HG03439 (cell line): ENCODE data around the gene CLASRP.

Experiments
- ATAC-seq: cut with Tn5 transposase; IDR thresholded peaks from one replicate; pipeline ENCODE4 v1.9.1; 2021; ENCODE audit warnings: mild to moderate bottlenecking, moderate library complexity; ENCODE audit not compliant: unreplicated experiment

The CLASRP gene

DNA sequence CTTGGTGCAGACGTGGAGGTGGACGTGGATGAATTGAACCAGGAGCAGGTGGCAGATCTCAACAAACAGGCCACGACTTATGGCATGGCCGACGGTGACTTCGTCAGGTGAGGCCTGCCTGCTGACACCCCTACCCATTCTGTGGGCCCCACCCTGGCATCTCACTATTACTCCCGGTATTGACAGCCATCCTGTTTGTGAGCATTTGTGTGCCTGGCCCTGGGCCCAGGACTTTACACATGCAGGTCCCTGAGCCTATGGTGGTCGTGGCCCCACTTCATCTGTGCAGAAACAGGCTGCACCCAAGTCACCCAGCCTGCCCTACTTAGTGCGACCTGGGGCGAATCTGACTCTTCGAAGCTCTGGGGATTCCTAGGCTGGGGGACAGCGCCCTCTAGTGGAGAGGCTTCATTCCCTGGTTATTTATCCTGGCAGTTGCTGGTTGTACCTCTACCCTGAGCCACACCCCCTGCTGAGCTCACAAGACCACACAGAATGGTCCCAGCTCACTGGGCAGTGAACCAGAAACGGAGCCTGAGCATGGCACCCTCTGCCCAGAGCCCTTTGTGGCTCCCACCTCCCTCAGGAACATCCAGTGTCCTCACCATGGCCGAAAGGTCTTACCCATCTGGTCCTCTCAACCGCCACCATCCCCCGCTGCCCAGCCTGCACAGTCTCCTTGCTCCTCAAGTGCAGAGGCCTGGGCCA is 20.6 kb downstream of the CLASRP start:
- no peak for ATAC-seq

DNA sequence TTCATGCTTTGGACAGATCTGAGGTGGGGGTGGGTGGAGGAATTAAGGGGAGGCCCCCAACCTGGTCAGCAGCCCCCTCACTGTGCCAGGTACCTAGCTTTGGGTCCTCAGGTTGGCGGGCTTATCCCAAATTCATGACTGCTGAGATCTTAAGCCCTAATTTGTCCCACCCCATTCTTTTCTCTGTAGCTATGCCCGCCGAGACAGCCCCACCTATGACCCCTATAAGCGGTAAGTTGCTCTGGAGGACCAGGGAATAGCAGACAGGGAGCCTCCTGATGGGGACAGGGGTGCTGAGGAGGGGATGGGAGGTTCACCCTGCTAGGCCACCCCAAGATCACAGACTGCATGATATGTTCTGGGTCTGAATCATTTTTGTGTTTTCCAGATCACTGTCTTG is 23.1 kb downstream of the CLASRP start:
- no peak for ATAC-seq

DNA sequence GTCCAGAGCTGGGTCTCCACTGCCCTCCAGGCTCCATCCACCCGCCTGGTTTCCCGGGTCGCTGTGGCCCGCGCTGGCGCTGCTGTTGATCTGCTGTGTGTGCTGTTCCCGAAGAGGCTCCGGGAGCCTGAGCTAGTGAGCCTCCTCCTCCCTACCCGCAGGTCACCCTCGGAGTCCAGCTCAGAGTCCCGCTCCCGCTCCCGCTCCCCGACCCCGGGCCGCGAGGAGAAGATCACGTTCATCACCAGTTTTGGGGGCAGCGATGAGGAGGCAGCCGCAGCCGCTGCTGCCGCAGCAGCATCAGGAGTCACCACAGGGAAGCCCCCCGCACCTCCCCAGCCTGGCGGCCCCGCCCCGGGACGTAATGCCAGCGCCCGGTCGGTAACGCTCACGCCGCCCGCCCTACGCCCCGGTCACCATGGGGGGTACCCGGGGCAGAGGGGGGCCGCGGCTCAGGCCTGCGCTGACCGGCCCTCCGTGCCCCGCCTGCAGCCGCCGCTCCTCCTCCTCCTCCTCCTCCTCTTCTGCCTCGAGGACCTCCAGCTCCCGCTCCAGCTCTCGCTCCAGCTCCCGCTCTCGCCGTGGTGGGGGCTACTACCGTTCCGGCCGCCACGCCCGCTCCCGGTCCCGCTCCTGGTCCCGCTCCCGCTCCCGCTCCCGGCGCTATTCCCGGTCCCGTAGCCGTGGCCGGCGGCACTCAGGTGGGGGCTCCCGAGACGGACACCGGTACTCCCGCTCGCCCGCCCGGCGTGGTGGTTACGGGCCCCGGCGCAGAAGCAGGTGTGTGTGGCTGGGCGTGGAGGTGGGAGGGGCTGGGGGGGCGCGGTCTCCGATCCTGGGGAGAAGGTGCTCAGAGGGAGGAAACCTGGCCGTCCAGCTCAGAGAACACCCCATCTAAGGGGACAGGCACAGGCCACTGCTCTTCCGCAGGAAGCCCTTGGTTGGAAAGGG is 25.3 kb downstream of the CLASRP start:
- ATAC-seq = no peak

DNA sequence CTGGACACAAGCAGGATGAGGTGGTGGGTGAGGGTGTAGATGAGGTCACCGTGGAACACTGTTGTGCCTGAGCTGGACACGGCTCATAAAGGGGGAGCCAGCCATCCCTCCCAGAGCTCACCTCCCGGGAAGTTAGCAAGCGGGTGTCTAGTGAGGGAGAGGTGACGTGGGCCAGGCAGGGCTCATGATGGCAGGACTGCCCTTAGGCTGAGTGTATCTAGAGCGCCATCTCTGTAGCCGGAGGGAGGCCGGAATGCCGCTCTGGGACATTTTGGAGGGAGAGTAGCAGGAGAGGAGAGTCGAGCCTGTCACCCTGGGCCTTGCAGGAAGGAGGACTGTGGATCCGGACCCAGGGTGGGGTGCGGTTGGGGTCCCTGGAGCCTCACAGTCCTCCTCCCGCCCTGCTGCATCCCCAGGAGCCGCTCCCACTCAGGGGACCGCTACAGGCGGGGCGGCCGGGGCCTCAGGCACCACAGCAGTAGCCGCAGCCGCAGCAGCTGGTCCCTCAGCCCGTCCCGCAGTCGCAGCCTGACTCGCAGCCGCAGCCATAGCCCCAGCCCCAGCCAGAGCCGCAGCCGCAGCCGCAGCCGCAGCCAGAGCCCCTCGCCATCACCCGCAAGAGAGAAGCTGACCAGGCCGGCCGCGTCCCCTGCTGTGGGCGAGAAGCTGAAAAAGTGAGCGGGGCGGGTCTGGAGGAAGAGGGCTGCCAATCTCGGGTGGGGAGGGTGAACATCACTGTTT is 28.2 kb downstream of the CLASRP start:
- ATAC-seq = no peak

DNA sequence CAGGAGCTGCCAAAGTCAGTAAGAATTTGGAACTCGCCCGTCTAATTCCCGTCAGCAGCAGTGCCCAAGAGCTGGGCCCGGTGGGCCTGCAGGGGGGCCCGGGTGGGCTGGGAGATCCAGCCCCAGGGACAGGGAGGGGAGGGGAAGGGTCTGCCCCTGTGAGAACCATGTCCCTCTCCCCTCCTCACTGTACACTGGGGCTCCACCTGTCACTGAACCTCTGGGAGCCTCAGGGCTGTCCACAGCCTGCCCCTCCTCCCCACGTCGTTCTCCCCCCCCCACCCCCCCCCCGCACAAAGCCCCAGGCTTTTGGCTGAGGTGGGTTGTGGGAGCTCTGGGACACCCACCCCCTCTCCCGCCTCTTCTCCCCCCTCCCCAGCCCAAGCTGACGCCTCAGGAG is 29.2 kb downstream of the CLASRP start:
- no peak for ATAC-seq

DNA sequence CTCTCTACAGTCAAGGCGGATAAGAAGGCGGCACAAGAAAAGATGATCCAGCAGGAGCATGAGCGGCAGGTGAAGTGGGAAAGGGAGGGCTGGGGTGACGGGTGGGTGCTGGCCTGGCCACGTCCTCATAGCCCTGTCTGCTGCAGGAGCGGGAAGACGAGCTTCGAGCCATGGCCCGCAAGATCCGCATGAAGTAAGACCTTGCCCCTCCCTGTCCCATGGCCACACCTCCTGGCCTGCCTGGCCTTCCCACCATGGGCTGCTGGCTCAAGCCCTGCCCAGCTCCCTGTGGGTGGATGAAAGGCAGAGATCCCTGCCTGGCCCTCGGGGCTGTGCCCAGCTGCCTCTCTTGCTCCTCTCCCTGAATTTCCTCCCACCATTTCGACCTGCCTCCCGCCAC is 30.2 kb downstream of the CLASRP start:
- ATAC-seq = no peak

DNA sequence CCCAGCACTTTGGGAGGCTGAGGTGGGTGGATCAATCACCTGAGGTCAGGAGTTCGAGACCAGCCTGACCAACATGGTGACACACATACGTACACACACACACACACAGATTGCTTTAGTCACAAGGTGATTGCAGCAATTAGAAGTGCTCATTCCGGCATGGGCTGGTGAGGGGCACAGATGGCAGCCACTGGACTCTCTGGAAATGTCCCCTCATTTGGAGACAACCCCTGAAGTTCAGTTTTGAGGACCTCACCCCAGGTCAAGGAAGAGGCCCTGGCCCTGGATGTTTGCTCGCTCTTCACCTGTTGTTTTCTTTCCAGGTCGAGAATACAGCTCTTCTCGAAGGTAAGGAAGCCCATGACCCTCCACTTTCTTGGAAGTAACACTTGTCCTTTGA is 31.4 kb downstream of the CLASRP start:
- ATAC-seq = no peak

DNA sequence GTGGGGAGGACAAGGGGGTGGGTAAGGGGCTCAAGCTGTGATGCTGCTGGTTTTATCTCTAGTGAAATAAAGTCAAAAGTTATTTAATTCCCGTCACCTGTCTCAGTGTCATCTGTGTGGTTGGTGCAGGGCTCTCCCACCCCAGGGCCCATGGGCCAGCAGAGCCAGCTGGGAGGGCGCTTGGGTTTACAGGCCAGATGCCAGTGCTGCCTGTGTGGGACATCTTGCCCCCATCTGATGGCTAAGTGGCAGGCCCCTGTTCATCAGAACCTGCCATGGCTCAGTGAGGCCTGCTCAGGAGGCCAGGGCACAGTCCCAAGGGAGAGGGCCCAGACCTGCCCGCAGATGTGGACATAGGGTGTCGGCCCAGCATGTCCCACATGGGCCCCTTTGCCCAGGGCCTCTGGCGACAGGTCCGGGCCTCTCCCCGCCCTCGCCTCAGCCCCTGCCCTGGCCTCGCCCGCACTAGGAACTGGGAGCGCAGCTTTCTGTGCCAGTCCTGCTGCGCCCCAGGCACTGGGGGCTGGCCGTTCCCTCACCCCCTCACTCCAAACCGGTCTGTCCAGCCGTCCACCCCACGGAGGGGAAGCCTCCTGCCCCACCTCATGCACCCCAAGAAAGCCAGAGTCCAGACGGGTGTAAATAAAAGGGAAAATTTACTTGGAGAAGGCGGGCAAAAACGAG is 32.2 kb downstream of the CLASRP start:
- ATAC-seq = no peak

DNA sequence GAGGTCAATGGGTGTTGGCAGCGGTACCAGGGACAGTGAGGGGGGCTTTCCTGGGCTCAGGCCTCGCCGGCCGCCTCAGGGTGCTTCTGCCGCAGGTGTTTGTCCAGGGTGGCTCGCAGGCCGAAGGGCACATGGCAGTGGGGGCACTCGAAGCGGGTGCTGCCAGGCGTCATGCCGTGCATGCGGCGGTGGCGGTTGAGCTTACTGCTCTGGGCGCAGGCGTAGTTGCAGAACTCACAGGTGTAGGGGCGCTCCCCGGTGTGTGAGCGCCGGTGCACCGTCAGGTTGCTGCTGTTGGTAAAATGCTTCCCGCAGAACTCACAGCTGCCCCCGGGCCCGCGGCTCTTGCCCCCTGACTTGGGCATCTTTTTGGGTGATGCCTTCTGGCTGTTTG is 32.7 kb downstream of the CLASRP start:
- no peak for ATAC-seq

DNA sequence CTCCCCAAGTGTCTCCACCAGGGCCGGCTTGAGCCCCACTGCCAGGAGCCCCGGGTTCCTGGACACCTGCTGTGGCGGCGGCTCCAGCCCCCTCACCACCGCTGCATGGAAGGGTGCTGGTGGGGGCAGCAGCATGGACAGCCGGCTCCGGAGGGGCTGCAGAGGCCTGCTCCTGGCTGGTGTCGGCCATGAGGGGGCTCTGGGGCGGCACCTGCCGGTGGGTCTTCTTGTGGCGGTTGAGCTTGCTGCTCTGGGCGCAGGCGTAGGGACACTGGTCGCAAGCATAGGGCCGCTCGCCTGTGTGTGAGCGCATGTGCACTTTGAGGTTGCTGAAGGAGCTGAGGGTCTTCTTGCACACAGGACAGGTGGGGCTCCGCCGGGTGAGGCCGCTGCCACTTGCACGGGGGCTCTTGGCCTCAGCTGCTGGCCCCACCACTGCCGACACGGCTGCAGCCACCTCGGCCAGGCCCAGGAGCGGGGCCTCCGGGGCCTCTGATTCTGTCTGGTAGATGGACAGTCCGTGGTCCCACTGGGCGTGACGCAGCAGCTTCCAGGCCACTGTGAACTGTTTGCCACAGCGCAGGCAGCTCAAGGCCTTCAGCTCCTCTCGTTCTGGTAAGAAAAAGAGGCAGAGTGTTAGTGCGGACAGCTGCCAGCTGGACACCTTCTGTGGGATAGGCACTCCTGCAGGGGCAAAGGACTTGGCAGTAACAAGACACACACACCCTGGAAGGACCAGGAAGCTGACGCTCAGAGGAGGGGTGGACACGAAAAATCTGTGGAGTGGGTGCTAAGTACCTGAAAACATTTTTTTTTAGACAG is 33.3 kb downstream of the CLASRP start:
- no peak for ATAC-seq

DNA sequence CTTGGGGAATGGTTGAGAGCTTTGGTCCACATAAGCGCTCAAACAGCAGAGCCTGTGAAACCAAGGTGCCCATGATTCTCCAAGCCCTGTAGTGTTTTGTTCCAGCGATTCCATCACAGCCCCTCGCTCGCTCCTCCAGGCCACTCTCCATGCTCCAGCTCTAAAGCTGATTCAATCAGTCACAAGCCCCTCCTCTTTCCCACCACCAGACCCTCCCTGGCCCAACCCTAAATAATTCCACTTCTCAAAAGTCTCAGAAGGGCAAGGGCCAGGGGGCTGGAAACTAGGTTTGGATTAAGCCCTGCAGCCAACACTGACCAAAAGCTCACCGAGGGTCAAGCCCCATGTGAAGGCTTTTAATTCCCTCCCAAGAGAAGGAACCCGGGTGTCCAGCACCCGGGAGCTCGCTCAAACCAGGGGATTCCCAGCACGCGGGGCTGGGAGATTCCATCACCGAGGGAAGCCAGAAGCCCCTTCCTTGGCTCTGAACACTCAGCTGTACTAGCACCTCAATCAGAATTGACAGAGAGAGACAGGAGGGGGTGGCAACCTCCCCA is 36.0 kb downstream of the CLASRP start:
- no peak for ATAC-seq

DNA sequence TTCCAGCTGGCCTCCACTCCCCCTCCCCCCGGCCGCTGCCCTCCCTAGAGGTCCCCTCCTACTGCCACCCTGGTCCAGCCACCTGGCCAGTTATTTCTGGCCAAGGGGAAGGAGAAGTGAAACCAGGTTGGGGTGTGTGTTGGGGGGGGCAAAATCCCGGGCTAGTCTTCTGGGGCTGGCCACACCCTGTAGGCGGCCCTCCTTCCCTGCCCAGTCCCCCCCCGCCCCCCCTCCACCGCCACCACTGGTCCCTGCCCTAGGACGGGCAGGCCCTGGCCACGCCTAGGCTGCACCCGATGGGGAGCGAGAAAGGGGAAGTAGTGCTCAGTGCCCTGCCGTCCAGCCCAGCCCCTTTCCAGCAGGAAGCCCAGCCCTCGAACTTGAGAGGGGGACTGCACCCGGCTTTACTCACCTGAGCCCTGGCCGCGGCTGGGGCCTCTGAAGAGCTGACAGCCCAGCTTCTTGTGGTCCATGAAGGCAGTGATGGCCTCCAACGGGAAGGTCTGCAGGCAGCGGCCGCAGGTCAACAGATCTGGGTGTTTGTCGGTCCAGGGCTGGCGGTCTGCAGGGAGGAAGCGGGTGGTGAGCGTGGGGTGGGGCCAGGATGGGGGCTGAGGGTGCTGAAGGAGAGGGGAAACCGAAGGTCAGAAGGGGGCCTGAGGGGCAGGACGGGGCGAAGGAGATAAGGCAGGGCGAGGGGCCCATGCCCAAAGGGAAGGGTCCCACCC is 36.6 kb downstream of the CLASRP start:
- ATAC-seq = peak; percentile 45

DNA sequence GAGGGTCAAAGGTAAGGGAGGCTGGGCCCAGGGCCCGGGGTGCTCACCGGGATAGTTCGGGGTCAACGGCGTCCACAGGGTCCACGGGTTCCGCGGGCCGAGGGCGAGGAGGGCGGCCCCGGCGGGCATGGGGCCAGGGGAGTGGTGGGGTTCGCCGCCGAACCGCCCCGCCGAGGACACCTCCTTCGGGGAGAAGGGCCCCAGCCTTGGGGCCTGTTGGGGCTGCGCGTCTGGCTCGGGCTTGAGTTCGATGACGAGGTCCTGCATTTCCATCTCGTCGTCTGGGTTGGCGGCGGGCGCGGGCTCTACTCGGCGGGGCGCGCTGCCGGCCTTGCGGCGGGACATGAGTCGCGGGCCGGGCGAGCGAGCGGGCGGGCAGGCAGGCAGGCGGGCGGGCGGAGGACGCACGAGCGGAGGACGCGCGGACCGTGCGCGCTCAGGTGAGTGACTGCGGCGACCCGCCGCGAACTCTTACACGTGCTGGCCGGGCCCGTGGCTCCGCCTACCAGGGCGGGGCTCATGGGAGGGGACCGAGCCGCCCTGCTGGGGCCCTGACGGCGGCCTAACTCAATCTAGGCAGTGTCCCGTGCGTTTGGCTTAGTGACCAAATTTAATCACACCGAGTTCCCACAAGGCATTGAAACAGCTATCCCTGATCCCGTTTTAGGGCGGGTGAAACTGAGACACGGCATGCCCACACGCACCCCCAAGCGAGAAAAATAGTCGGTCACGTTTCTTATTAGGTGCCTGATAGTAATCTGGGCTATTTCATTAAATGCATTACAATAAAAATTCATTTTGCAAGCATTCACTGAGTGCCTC is 37.4 kb downstream of the CLASRP start, which contains the start of gene ZNF296:
TSS of gene ZNF296 (minus strand) at position 450 of the 822 bp plus-strand sequence. CDS start at position 345, 105 bp downstream.
- peak; percentile 44 for ATAC-seq

DNA sequence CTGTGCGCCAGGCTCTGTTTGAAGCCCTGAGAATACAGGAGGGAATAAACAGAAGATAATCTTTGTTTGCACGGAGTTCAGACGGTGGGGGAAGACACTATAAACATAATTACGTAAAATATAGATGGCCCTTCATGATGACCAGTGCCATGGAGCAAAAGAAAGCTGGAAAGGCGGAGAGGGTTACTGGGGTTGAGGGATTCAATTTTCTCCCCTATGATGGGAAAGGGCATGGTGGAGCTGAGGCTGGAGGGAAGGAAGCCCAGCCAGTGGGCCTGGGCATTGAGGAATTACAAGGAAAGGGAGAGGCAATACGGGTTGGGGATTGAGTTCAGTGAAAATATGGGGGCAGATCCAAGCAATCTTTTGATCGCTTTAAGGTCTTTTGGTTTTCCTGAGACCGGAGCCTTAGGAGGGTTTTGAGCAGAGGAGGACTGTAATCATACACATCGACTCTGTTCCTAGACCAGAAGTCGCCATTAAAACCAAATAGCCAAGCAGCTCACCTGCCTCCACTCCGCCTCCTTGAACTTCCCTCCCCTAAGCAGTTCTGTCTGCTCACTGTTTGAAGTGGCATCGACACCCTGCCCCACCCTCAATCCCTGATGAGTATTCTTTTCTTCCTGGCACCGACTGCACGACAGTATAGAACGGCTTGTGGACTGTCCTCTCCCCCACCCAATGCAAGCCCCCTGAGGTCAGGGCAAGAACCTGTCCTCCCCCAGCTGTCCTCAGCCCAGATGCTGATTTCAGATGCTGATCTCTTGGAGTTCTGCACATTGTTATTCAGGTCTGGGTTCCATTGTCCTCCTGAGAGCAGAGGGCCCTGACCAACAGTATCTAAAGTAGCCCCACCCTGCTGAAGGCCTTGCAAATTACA is 38.2 kb downstream of the CLASRP start:
- ATAC-seq = no peak

DNA sequence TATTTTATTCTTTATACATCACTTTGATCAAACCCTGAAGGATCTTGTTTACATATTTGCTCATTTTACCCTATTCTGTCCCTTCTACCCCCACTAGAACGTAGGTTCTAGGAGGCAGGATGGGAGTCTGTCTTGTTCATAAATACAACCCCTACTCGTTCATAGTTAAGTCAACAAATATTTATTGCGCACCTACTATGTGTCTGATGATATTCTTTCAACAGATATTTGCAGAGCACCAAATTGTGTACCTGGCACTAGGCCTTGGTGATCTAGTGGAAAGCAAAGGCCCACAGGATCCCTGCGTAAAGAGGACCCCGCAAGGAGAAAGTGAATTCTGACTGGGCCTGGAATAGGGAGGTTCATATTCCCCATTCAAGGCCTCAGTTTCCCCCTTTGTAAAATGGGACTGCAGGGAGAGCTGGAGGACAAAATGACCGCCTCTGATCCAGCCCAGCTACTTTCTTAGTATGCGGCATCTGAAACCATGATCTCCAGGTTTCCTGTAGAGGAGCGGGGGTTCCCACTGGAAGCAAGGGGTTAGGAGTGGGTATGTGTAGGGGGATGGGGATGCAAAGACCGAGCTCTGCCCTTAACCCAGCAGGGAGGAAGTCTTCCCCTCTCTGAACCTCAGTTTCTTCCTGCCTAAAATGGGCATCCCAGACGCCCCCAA is 39.7 kb downstream of the CLASRP start:
- ATAC-seq = no peak

DNA sequence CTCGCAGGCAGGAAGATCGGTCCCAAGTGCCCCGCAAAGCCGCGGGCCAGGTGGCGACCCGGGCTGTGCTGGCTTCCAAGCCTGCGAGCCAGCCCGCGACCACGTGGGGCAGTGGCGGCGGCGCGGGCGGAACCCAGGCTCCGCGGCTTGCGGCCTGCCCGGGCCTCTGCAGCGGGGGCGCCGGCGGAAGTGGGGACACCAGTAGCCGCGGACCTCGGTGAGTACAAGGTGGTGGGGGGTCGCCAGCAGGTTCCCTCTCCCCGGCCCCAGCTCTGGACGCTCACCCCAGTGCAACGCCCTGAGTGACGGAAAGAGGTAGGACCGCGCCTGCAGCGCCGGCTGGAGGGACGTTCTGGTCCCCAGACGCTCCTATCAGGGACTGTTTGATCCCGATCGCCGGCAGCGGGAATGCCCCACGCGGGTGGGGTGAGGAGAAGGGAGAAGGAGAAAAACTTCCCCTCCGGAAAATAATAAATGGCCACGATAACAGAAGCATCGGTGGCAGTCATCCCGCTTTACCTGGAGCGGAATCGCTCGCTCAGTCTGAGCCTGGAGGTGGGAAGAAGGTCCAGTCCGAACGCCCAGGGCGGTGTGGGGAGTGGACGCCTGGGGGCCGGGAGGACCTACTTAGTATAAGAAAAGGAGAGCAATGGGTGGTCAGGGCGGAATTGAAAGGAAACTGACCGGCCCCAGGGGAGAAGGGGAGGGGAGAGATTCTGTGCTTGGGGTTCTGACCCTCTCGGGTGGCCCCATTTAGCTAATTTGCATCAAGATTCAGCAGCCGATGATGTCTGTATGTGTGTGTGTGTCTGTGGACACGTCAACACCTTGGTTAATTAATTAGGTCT is 40.4 kb downstream of the CLASRP start, which contains the start of gene GEMIN7:
TSS of gene GEMIN7 (plus strand) at position 198 of the 848 bp plus-strand sequence. CDS start 10,855 bp downstream, outside the sequence.
- peak; percentile 27 for ATAC-seq
